ENCODE results near the gene HSPB2. TPM values are rescaled to one million over a fixed set of nuclear protein-coding genes. Genes with fewer than 3 reads are reported as not detected.

The HSPB2 gene
- total and polyA plus RNA-seq, 10 of the 15 experiments (the other 5 are each of a cell fraction or from before 2014, with no cell fraction given): not detected

- TF ChIP-seq, protein P1, sequence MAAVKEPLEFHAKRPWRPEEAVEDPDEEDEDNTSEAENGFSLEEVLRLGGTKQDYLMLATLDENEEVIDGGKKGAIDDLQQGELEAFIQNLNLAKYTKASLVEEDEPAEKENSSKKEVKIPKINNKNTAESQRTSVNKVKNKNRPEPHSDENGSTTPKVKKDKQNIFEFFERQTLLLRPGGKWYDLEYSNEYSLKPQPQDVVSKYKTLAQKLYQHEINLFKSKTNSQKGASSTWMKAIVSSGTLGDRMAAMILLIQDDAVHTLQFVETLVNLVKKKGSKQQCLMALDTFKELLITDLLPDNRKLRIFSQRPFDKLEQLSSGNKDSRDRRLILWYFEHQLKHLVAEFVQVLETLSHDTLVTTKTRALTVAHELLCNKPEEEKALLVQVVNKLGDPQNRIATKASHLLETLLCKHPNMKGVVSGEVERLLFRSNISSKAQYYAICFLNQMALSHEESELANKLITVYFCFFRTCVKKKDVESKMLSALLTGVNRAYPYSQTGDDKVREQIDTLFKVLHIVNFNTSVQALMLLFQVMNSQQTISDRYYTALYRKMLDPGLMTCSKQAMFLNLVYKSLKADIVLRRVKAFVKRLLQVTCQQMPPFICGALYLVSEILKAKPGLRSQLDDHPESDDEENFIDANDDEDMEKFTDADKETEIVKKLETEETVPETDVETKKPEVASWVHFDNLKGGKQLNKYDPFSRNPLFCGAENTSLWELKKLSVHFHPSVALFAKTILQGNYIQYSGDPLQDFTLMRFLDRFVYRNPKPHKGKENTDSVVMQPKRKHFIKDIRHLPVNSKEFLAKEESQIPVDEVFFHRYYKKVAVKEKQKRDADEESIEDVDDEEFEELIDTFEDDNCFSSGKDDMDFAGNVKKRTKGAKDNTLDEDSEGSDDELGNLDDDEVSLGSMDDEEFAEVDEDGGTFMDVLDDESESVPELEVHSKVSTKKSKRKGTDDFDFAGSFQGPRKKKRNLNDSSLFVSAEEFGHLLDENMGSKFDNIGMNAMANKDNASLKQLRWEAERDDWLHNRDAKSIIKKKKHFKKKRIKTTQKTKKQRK (IDR thresholded peaks at IDR 0.05; ENCODE audit: low read depth, low read length): no peak
- TF ChIP-seq EZH2 (IDR thresholded peaks at IDR 0.05; ENCODE audit: borderline replicate concordance, control insufficient read depth, low read depth, low read length): no peak
Measured at GRCh38 chr11:111922803-111923202, 10.3 kb downstream of the HSPB2 start (continued).

DNA sequence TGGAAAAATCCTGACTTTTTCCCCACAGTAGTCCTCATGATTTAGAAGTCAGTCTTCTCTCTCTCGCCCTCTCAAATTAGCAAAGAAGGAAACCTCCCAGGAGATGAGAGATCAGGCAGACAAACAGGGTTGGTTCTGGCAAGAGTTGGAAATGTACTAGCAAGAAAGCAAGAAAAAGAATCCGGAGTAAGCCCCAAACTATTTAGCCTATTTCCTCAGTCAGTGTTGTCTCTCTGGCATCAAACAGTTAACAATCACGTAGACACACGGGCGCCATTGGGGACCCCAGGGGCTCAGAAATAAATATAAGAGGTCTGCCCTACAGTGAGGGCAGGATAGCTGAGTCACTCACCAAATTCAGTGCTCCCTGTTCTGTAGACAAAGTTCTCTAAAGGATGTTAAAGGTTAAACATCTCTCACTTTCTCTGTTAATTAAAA is 10.8 kb downstream of the HSPB2 start:
- intact Hi-C loops (cut with micrococcal nuclease; ENCODE audit: unreplicated experiment): no loop called here
- SMC1A ChIA-PET (ENCODE audit: uncharacterized antibody, unreplicated experiment): no interaction called here
- H3K79me2 ChIP-seq (ENCODE audit: control insufficient read depth, insufficient read depth, low read length): no peaks in the 10 kb centered on the region
- CTCF ChIA-PET: interaction anchor here (1.0 kb wide), 1 partner anchor 358 kb away, joined by 5 read pairs; no protein-coding TSS in a partner anchor
- no peak overlapping the region for H3K9ac ChIP-seq (ENCODE audit: control insufficient read depth, insufficient read depth, low read length)
- RAD21 ChIA-PET (ENCODE audit: unreplicated experiment): no interaction called here
- H3K9me3 ChIP-seq (replicated peaks; ENCODE audit: control insufficient read depth, insufficient read depth, low read length): no peaks in the 10 kb centered on the region
- peaks cover 10% of the 10 kb centered on the region for H3K4me1 ChIP-seq (ENCODE audit: control insufficient read depth, insufficient read depth, low read length)
- WGBS (ENCODE audit: insufficient coverage, insufficient replicate concordance, low lambda C conversion rate, missing lambda C conversion rate): 54% methylated on average over 5 of the region's 5 CpGs
- DNase-seq (ENCODE audit: low read depth, low spot score) (no peak), ATAC-seq (no peak), FAIRE-seq (no peak)
- POLR2A ChIA-PET: no interaction called here
- BruUV-seq (replicated peaks): no TSS peak
- no peaks in the 10 kb centered on the region for H3K36me3 ChIP-seq (ENCODE audit: control insufficient read depth in 2 of 2, insufficient read depth in 2 of 2, low read length in 1 of 2)
- H3K27me3 ChIP-seq (replicated peaks in 1 of 2; ENCODE audit: control insufficient read depth in 2 of 2, insufficient read depth in 2 of 2, low read length in 1 of 2): no peaks in the 10 kb centered on the region; a peak in 1 of 4 replicates
- no peak overlapping the region for H3K27ac ChIP-seq (ENCODE audit: control insufficient read depth, insufficient read depth)
- no peaks in the 10 kb centered on the region for H4K20me1 ChIP-seq (ENCODE audit: control insufficient read depth, insufficient read depth)
- in situ Hi-C loops (cut with MboI): no loop called here
- H3K4me2 ChIP-seq (ENCODE audit: control insufficient read depth, insufficient read depth): no peak overlapping the region
- TF ChIP-seq RFX5 (IDR thresholded peaks at IDR 0.05; ENCODE audit: low read depth, low read length) (no peak), PAX5 (IDR thresholded peaks at IDR 0.05; ENCODE audit: borderline replicate concordance, low read depth, low read length) (no peak), HDGF (IDR thresholded peaks at IDR 0.05) (no peak), CHD1 (IDR thresholded peaks at IDR 0.05; ENCODE audit: low read depth, low read length) (no peak), WRNIP1 (IDR thresholded peaks at IDR 0.05; ENCODE audit: borderline replicate concordance, low read depth, low read length) (no peak), ZBED1 (IDR thresholded peaks at IDR 0.05; ENCODE audit: borderline replicate concordance) (no peak), MYB (IDR thresholded peaks at IDR 0.05; ENCODE audit: borderline replicate concordance, low read depth, low read length) (no peak), ASH2L (IDR thresholded peaks at IDR 0.05; ENCODE audit: borderline replicate concordance, low read depth) (no peak), ZBTB4 (CRISPR knock-in tag; IDR thresholded peaks at IDR 0.05) (no peak), TCF12 (IDR thresholded peaks at IDR 0.05; ENCODE audit: low read depth, low read length) (no peak)
- H3K4me3 ChIP-seq: no peak overlapping the region
- H2AFZ ChIP-seq (ENCODE audit: control insufficient read depth, low read depth, low read length): no peak overlapping the region
